ENCODE results near the gene PDLIM7.

The PDLIM7 gene

GRCh38 chr5:177505075-177505474 is 7.7 kb upstream of the PDLIM7 start:
- TF ChIP-seq BHLHE40 (IDR thresholded peaks at IDR 0.05; ENCODE audit: borderline replicate concordance) (no peak), CTBP1 (IDR thresholded peaks at IDR 0.05; ENCODE audit: borderline replicate concordance) (no peak), LEF1 (IDR thresholded peaks at IDR 0.05; ENCODE audit: borderline replicate concordance) (no peak), L3MBTL2 (conservative IDR thresholded peaks at IDR 0.05) (no peak), ARNT (IDR thresholded peaks at IDR 0.05) (no peak), ELF4 (IDR thresholded peaks at IDR 0.05) (no peak), FOXA1 (IDR thresholded peaks at IDR 0.05) (no peak)
- TF ChIP-seq, protein P1, sequence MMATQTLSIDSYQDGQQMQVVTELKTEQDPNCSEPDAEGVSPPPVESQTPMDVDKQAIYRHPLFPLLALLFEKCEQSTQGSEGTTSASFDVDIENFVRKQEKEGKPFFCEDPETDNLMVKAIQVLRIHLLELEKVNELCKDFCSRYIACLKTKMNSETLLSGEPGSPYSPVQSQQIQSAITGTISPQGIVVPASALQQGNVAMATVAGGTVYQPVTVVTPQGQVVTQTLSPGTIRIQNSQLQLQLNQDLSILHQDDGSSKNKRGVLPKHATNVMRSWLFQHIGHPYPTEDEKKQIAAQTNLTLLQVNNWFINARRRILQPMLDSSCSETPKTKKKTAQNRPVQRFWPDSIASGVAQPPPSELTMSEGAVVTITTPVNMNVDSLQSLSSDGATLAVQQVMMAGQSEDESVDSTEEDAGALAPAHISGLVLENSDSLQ (IDR thresholded peaks at IDR 0.05) = no peak
- POLR2A ChIA-PET = interaction anchor here (0.6 to 1.7 kb wide), 2 partner anchors 11 to 76 kb away, joined by 3 to 5 read pairs; no protein-coding TSS in a partner anchor
- CTCF ChIA-PET = interaction anchor here (0.6 to 0.7 kb wide), 3 partner anchors 79 to 370 kb away, joined by 3 to 4 read pairs (median 4); partner anchors contain the start of gene GRK6

GRCh38 chr5:177504086-177505056 is 7.0 kb upstream of the PDLIM7 start:
- CTCF ChIA-PET = no interaction called here
- TF ChIP-seq, protein P1 (IDR thresholded peaks at IDR 0.05) = no peak
- DNase-seq (ENCODE audit: extremely low spot score) = no peak
- POLR2A ChIA-PET = interaction anchor here (1.7 to 2.2 kb wide), 2 partner anchors 11 to 50 kb away, joined by 5 to 8 read pairs; no protein-coding TSS in a partner anchor

More at GRCh38 chr5:177505075-177505474, 7.7 kb upstream of the PDLIM7 start:
- no peak for DNase-seq (ENCODE audit: extremely low spot score)

DNA sequence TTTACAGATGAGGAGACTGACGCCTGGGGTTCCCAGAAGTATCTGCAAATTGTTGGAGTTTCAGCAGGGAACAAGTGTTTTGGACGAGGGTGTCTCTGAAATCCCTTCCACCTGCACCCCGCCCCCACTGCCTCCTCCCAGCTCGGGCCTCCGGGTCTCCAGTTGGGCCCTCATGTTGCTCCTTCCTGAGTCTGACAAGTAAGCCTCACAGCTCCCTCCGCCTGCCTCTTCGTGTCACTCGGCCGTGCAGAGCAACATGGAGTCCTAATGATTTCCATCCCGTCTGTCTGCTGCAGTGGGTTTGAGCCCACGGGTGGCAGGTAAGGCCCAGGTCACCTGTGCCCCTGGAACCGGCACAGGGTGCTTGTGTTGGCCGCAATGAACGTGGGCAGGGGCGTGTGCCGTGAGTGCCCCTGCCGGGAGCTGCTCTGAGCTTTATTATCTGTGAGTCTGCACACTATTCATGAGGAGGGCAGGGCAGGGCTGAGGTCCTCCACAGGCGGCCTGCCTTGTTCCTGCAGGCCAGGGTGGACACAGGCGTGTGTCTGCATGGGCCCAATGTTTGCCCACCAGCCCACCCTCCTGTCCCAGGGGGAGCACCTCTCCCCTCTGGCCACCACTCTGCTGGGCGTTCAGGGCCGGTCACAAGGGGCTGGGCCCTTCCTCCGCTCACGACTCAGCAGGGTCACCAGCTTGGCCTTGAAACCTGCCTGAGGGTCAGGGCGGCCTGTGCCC is 6.1 kb upstream of the PDLIM7 start:
- no peak for DNase-seq (ENCODE audit: extremely low spot score)
- ChIA-PET CTCF (interaction anchor here (1.2 kb wide), 1 partner anchor 113 kb away, joined by 3 read pairs; no protein-coding TSS in a partner anchor), POLR2A (interaction anchor here (2.2 kb wide), 1 partner anchor 49 kb away, joined by 8 read pairs; no protein-coding TSS in a partner anchor)
- TF ChIP-seq, protein P1 (IDR thresholded peaks at IDR 0.05) = no peak
- TF ChIP-seq CTBP1 (IDR thresholded peaks at IDR 0.05; ENCODE audit: borderline replicate concordance) = no peak
- no peak for TF ChIP-seq HDGF (IDR thresholded peaks at IDR 0.05; ENCODE audit: borderline replicate concordance)
- no peak for TF ChIP-seq FOXM1 (IDR thresholded peaks at IDR 0.05; ENCODE audit: borderline replicate concordance)
- no peak for TF ChIP-seq TARDBP (IDR thresholded peaks at IDR 0.05)
- TF ChIP-seq BHLHE40 (IDR thresholded peaks at IDR 0.05; ENCODE audit: borderline replicate concordance) = no peak
- TF ChIP-seq FOXK2 (IDR thresholded peaks at IDR 0.05) = no peak
- TF ChIP-seq ZNF384 (IDR thresholded peaks at IDR 0.05) = no peak
- TF ChIP-seq L3MBTL2 (conservative IDR thresholded peaks at IDR 0.05) = no peak
- TF ChIP-seq FOXA1 (IDR thresholded peaks at IDR 0.05) = no peak
- TF ChIP-seq LEF1 (IDR thresholded peaks at IDR 0.05; ENCODE audit: borderline replicate concordance) = no peak
- TF ChIP-seq SUZ12 (IDR thresholded peaks at IDR 0.05) = no peak
- no peak for TF ChIP-seq NFRKB (IDR thresholded peaks at IDR 0.05)
- no peak for TF ChIP-seq ELF4 (IDR thresholded peaks at IDR 0.05)
- no peak for TF ChIP-seq SP1 (IDR thresholded peaks at IDR 0.05)

- TF ChIP-seq TARDBP (IDR thresholded peaks at IDR 0.05) = no peak
- no peak for TF ChIP-seq ZNF384 (IDR thresholded peaks at IDR 0.05)
- TF ChIP-seq NFRKB (IDR thresholded peaks at IDR 0.05) = no peak
- TF ChIP-seq HDGF (IDR thresholded peaks at IDR 0.05; ENCODE audit: borderline replicate concordance) = no peak
- TF ChIP-seq ELF4 (IDR thresholded peaks at IDR 0.05) = no peak
- TF ChIP-seq FOXM1 (IDR thresholded peaks at IDR 0.05; ENCODE audit: borderline replicate concordance) = no peak
- no peak for TF ChIP-seq SP1 (IDR thresholded peaks at IDR 0.05)
- TF ChIP-seq, protein P1 (IDR thresholded peaks at IDR 0.05) = no peak
- TF ChIP-seq BHLHE40 (IDR thresholded peaks at IDR 0.05; ENCODE audit: borderline replicate concordance) = no peak
- no peak for TF ChIP-seq SUZ12 (IDR thresholded peaks at IDR 0.05)
- no peak for TF ChIP-seq LEF1 (IDR thresholded peaks at IDR 0.05; ENCODE audit: borderline replicate concordance)
- TF ChIP-seq FOXK2 (IDR thresholded peaks at IDR 0.05) = no peak
- no peak for TF ChIP-seq L3MBTL2 (conservative IDR thresholded peaks at IDR 0.05)
- TF ChIP-seq ARNT (IDR thresholded peaks at IDR 0.05) = no peak
- no peak for TF ChIP-seq CTBP1 (IDR thresholded peaks at IDR 0.05; ENCODE audit: borderline replicate concordance)
- TF ChIP-seq FOXA1 (IDR thresholded peaks at IDR 0.05) = no peak
- DNase-seq (ENCODE audit: extremely low spot score) = no peak
- CTCF ChIA-PET = interaction anchor here (1.2 to 2.0 kb wide), 2 partner anchors 14 to 112 kb away, joined by 3 to 8 read pairs; partner anchors contain the start of gene DDX41
- POLR2A ChIA-PET = interaction anchor here (2.2 kb wide), 1 partner anchor 48 kb away, joined by 8 read pairs; no protein-coding TSS in a partner anchor
Measured at GRCh38 chr5:177502886-177503285, 5.5 kb upstream of the PDLIM7 start.

All from HEK293T (cell line).